A549 (cell line): ENCODE measurements around the gene OBSCN. TPM values are rescaled to one million over a fixed set of nuclear protein-coding genes. Genes with fewer than 3 reads are reported as not detected.

Source experiments
- ATAC-seq, 2 experiments: fragments of 200-7000 bp in 1 of 2; fragments of >200 bp in 1 of 2; cut with Nextera tagmentation in 1 of 2; cut with Tn5 transposase in 1 of 2; 3 replicates each; pipeline versions ENCODE4 v1.8.0 to v1.9.1; 2018 to 2020; ENCODE audit warnings: mild to moderate bottlenecking in 1 of 2, moderate library complexity in 1 of 2
- CTCF ChIA-PET: fragments of 300-600 bp; sonication (Branson Sonifier 250); formaldehyde crosslinking; extraction: SDS; loops from one replicate; lab custom pipeline; 2021; ENCODE audit warnings: antibody characterized with exemption, inconsistent platforms; lab: Yijun Ruan, JAX
- POLR2A ChIA-PET: fragments of 350-600 bp; formaldehyde crosslinking; extraction: SDS; loops from one replicate; lab custom pipeline; 2021; ENCODE audit warnings: antibody characterized with exemption, inconsistent platforms; lab: Yijun Ruan, JAX
- DNase-seq, 2 experiments: peaks; one replicate each; pipeline versions ENCODE4 v3.0.0 to v3.0.0-alpha.2; 2011 to 2016; ENCODE audit warnings: low read depth in 1 of 2, low spot score in 1 of 2
- FAIRE-seq: peaks from 2 replicates; lab custom pipeline; 2011; peaks lifted over from hg19 to GRCh38; lab: Jason Lieb, UNC
- H3K27ac ChIP-seq, 2 experiments: fragments of >200 bp; sonication (Bioruptor Twin); formaldehyde crosslinking; 3 replicates each; pipeline ENCODE4 v1.5.1; 2016 to 2017
- H3K4me1 ChIP-seq: fragments of >200 bp; sonication (Bioruptor Twin); formaldehyde crosslinking; 3 replicates; pipeline ENCODE4 v1.6.1; 2016
- H3K4me2 ChIP-seq: fragments of >200 bp; sonication (Bioruptor Twin); formaldehyde crosslinking; 3 replicates; pipeline ENCODE4 v1.6.1; 2016
- H3K4me3 ChIP-seq: fragments of >200 bp; sonication (Bioruptor Twin); formaldehyde crosslinking; 3 replicates; pipeline ENCODE4 v1.5.1; 2016
- H3K9me3 ChIP-seq: fragments of >200 bp; sonication (Bioruptor Twin); formaldehyde crosslinking; 3 replicates; pipeline ENCODE4 v1.6.1; 2016
- ATOH8 ChIP-seq: fragments of 250-450 bp; sonication (Bioruptor Pico); IDR thresholded peaks from 2 replicates; pipeline ENCODE4 v1.5.0; 2020; ENCODE audit warnings: low read depth, mild to moderate bottlenecking, moderate library complexity
- BHLHE40 ChIP-seq: IDR thresholded peaks from 2 replicates; pipeline ENCODE4 v1.6.1; 2012; ENCODE audit warnings: low read depth, low read length, inconsistent platforms
- EHF ChIP-seq: fragments of 250-450 bp; sonication (Bioruptor Pico); IDR thresholded peaks from 2 replicates; pipeline ENCODE4 v1.5.0; 2020; ENCODE audit warnings: mild to moderate bottlenecking
- ELK1 ChIP-seq: fragments of 150-350 bp; IDR thresholded peaks from 2 replicates; pipeline ENCODE4 v1.6.1; 2014; ENCODE audit warnings: low read depth, mild to moderate bottlenecking, low read length
- EP300 ChIP-seq, 2 experiments: fragments of >200 bp; sonication (Bioruptor Twin); formaldehyde crosslinking; IDR thresholded peaks; 2 replicates in 1 of 2; 3 replicates in 1 of 2; pipeline ENCODE4 v1.6.1; 2016 to 2017
- FOSB ChIP-seq: fragments of 250-450 bp; sonication (Bioruptor Pico); IDR thresholded peaks from 2 replicates; pipeline ENCODE4 v1.5.0; 2020; ENCODE audit warnings: mild to moderate bottlenecking, moderate library complexity
- HDAC2 ChIP-seq: fragments of 200-600 bp; sonication (generic); IDR thresholded peaks from 2 replicates; pipeline ENCODE4 v1.6.1; 2016
- HES2 ChIP-seq: fragments of >200 bp; sonication (Bioruptor Twin); formaldehyde crosslinking; IDR thresholded peaks from 2 replicates; pipeline ENCODE4 v1.6.1; 2016
- HEYL ChIP-seq: fragments of 250-450 bp; sonication (Bioruptor Pico); IDR thresholded peaks from 2 replicates; pipeline ENCODE4 v1.8.0; 2021; ENCODE audit warnings: mild to moderate bottlenecking, moderate library complexity
- KDM1A ChIP-seq: fragments of 200-600 bp; sonication (generic); IDR thresholded peaks from 2 replicates; pipeline ENCODE4 v1.6.1; 2016; ENCODE audit warnings: low read depth, mild to moderate bottlenecking
- MAZ ChIP-seq: fragments of 150-350 bp; IDR thresholded peaks from 2 replicates; pipeline ENCODE4 v1.6.1; 2014; ENCODE audit warnings: antibody characterized with exemption, low read depth, low read length, borderline replicate concordance
- NPAS2 ChIP-seq: fragments of 250-450 bp; sonication (Bioruptor Pico); IDR thresholded peaks from 2 replicates; pipeline ENCODE4 v1.8.0; 2022; ENCODE audit warnings: mild to moderate bottlenecking, moderate library complexity, borderline replicate concordance
- PHF8 ChIP-seq: fragments of 200-600 bp; sonication (generic); IDR thresholded peaks from 2 replicates; pipeline ENCODE4 v1.6.1; 2016; ENCODE audit warnings: low read depth, mild to moderate bottlenecking, antibody characterized with exemption, moderate library complexity, borderline replicate concordance
- RAD21 ChIP-seq, 2 experiments: fragments of >200 bp in 1 of 2; sonication (Bioruptor Twin) in 1 of 2; formaldehyde crosslinking in 1 of 2; IDR thresholded peaks in 1 of 2; conservative IDR thresholded peaks in 1 of 2; 2 replicates in 1 of 2; 3 replicates in 1 of 2; pipeline ENCODE4 v1.6.1; 2012 to 2018; ENCODE audit warnings: inconsistent platforms in 1 of 2
- RARB ChIP-seq: fragments of 250-450 bp; sonication (Bioruptor Pico); IDR thresholded peaks from 2 replicates; pipeline ENCODE4 v1.8.0; 2021; ENCODE audit warnings: mild to moderate bottlenecking, moderate library complexity
- RCOR1 ChIP-seq: fragments of 150-350 bp; IDR thresholded peaks from 2 replicates; pipeline ENCODE4 v1.6.1; 2014; ENCODE audit warnings: antibody characterized with exemption, low read length, low read depth
- RFX5 ChIP-seq: fragments of 450-650 bp; IDR thresholded peaks from 2 replicates; pipeline ENCODE4 v1.7.1; 2014; ENCODE audit warnings: antibody characterized with exemption, mild to moderate bottlenecking, moderate library complexity
- SMC3 ChIP-seq: fragments of >200 bp; sonication (Bioruptor Twin); formaldehyde crosslinking; IDR thresholded peaks from 3 replicates; pipeline ENCODE4 v1.6.1; 2018; ENCODE audit warnings: inconsistent platforms
- SREBF2 ChIP-seq: fragments of 450-650 bp; IDR thresholded peaks from 2 replicates; pipeline ENCODE4 v1.6.1; 2014; ENCODE audit warnings: mild to moderate bottlenecking, moderate library complexity
- TFCP2L1 ChIP-seq: fragments of 250-450 bp; sonication (Bioruptor Pico); IDR thresholded peaks from 2 replicates; pipeline ENCODE4 v1.5.0; 2021; ENCODE audit warnings: mild to moderate bottlenecking
- TP53 ChIP-seq: fragments of 250-450 bp; sonication (Bioruptor Pico); IDR thresholded peaks from 2 replicates; pipeline ENCODE4 v1.5.0; 2021; ENCODE audit warnings: mild to moderate bottlenecking, moderate library complexity
- ZC3H11A ChIP-seq: fragments of 450-650 bp; IDR thresholded peaks from 2 replicates; pipeline ENCODE4 v1.6.1; 2014; ENCODE audit warnings: antibody characterized with exemption, mild to moderate bottlenecking
- WGBS: methylation state at CpG from one replicate; pipeline ENCODE4 v1.1.6; 2017; ENCODE audit errors: missing lambda C conversion rate; 5-methylcytosine and 5-hydroxymethylcytosine counted together
- polyA plus RNA-seq, 4 experiments: library from polyadenylated mRNA; depleted of rRNA in 3 of 4; stranded (reverse); fragments of >200 nt; fragmentation: RNase III in 1 of 4; extraction: RNeasy Plus Mini Kit Qiagen cat#74134 plus additional on column Dnase treatment in 1 of 4; gene quantifications; 2 replicates in 3 of 4; 3 replicates in 1 of 4; pipeline ENCODE4 v1.2.3, GENCODE V29; 2011 to 2017
- TF ChIP-seq, protein P1 (sequence below): fragments of 250-450 bp; sonication (Bioruptor Pico); IDR thresholded peaks from 2 replicates; pipeline ENCODE4 v1.5.0; 2021; ENCODE audit warnings: mild to moderate bottlenecking, moderate library complexity, borderline replicate concordance

OBSCN gene
- polyA plus RNA-seq, 2 of the 4 experiments (the other 2 are of a cell fraction) = 3.1 to 6.8 TPM

DNA sequence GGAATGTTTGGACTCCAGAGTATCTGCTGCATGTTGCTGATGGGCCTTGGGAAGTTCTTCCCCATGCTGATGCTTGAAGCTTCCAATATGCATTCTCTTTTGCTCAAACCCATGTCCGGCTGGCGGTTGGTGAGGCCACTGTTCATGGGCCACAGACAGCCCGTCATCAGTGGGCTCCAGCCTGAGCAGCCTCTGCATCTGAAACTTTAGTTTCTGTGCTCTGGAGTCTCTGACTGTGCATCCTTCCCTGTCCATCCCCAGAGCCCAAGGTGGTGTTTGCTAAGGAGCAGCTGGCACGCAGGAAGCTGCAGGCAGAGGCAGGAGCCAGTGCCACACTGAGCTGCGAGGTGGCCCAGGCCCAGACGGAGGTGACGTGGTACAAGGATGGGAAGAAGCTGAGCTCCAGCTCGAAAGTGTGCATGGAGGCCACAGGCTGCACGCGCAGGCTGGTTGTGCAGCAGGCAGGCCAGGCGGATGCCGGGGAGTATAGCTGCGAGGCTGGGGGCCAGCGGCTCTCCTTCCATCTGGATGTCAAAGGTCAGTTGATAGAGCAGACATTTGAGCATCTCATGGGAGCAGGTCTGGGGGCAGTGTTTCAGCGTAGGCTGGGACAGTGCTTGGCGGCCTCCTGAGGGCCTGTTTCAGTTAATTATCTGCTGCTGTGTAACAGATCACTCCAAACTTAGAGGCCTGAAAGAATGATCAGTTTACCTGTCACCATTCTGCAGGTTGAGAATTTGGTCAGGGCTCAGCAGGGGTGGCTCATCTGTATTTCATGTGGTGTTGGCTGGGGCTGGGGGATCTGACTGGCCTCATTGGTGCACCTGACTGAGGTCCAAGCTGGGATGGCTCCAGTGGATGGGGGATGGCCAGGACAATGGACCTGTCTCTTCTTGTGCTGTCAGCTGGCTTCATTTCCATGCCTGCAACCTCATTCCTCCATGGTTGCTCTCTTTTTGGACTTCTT, 16.6 kb downstream of the OBSCN start:
- no peak for ATAC-seq
- no peak for TF ChIP-seq PHF8
- TF ChIP-seq SMC3 = no peak
- TF ChIP-seq TP53 = no peak
- TF ChIP-seq TFCP2L1 (CRISPR knock-in tag) = no peak
- no peak for TF ChIP-seq HES2
- no peak overlapping the region for H3K4me3 ChIP-seq
- 88% methylated on average over 14 of the region's 16 CpGs for WGBS
- H3K4me2 ChIP-seq = no peak overlapping the region
- FAIRE-seq = no peak
- ChIA-PET CTCF (interaction anchor here (1.3 to 2.8 kb wide), 4 partner anchors 10 to 290 kb away, joined by 3 to 7 read pairs (median 4); no protein-coding TSS in a partner anchor), POLR2A (no interaction called here)
- DNase-seq = no peak
- peaks cover 17% of the 10 kb centered on the region; the same call in 2 of the 3 replicates for H3K4me1 ChIP-seq
- H3K27ac ChIP-seq = no peak overlapping the region
- H3K9me3 ChIP-seq = peaks cover 12% of the 10 kb centered on the region

DNA sequence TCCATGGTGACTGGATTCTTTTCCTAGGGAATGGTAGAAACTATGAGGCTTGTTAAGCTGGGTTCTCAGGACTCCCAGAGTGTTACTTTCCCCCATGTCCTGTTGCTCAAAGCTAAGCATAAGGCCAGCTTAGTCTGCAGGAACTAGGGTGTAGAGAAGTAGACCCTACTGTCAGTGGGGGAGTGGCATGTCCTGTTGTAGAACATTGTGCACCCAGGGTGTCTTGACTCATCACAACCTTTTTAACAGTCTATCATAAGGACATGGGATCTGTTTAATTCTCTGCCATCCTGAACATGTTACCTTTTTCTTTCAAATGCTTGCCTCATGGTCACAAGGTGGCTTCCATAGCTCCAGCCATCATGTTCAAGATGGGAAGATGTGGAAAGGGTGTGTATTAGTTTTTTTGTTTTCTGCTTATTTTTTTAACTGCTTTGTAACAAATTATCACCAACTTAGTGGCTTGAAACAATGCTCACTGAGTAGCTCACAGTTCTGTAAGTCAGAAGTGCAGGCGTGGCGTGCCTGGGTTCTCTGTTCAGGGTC, 17.4 kb downstream of the OBSCN start:
- Histone ChIP-seq H3K9me3 (peaks cover 12% of the 10 kb centered on the region), H3K4me3 (no peak overlapping the region), H3K4me1 (peaks cover 17% of the 10 kb centered on the region; the same call in 2 of the 3 replicates), H3K27ac (no peak overlapping the region), H3K4me2 (no peak overlapping the region)
- WGBS = 8% methylated on average over 2 of the region's 2 CpGs
- ATAC-seq (no peak), DNase-seq (no peak), FAIRE-seq (no peak)
- TF ChIP-seq NPAS2 (CRISPR knock-in tag) = no peak
- TF ChIP-seq RCOR1 = no peak
- TF ChIP-seq BHLHE40 = no peak
- no peak for TF ChIP-seq RFX5
- no peak for TF ChIP-seq ATOH8 (CRISPR knock-in tag)
- TF ChIP-seq KDM1A = no peak
- TF ChIP-seq RARB (CRISPR knock-in tag) = no peak
- TF ChIP-seq, protein P1, sequence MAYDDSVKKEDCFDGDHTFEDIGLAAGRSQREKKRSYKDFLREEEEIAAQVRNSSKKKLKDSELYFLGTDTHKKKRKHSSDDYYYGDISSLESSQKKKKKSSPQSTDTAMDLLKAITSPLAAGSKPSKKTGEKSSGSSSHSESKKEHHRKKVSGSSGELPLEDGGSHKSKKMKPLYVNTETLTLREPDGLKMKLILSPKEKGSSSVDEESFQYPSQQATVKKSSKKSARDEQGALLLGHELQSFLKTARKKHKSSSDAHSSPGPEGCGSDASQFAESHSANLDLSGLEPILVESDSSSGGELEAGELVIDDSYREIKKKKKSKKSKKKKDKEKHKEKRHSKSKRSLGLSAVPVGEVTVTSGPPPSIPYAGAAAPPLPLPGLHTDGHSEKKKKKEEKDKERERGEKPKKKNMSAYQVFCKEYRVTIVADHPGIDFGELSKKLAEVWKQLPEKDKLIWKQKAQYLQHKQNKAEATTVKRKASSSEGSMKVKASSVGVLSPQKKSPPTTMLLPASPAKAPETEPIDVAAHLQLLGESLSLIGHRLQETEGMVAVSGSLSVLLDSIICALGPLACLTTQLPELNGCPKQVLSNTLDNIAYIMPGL (CRISPR knock-in tag) = no peak
- no peak for TF ChIP-seq SMC3
- TF ChIP-seq ELK1 = no peak
- no peak for TF ChIP-seq FOSB
- no peak for TF ChIP-seq EHF (CRISPR knock-in tag)
- ChIA-PET POLR2A (no interaction called here), CTCF (interaction anchor here (1.5 to 2.8 kb wide), 2 partner anchors 10 to 290 kb away, joined by 3 to 7 read pairs; no protein-coding TSS in a partner anchor)

DNA sequence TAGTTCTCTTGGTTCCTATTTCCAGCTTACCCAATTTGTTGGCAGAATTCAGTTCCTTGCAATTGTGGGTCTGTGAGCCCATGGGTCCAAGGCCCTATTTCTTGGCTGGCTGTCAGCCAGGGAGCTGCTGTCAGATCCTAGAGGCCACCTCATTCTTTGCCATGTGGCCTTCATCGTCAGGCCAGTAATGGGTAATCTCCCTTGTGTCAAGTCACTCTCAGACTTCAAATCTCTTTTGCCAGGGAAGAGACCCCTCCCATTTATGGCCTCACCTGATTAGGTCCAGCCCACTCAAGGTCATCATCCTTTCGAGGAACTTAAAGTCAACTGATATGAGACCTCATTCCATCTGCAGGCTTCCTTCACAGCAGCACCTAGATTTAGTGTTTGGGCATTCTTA, 17.9 kb downstream of the OBSCN start:
- CTCF ChIA-PET = interaction anchor here (1.5 to 2.8 kb wide), 3 partner anchors 11 to 289 kb away, joined by 3 to 7 read pairs (median 3); no protein-coding TSS in a partner anchor
- DNase-seq (no peak), ATAC-seq (no peak), FAIRE-seq (no peak)
- Histone ChIP-seq H3K4me1 (peaks cover 17% of the 10 kb centered on the region; the same call in 2 of the 3 replicates), H3K4me3 (no peak overlapping the region), H3K9me3 (peaks cover 12% of the 10 kb centered on the region), H3K4me2 (no peak overlapping the region), H3K27ac (no peak overlapping the region)
- POLR2A ChIA-PET = no interaction called here
- WGBS = 98% methylated on average over 2 of the region's 2 CpGs
- TF ChIP-seq RCOR1 (no peak), ELK1 (no peak), TP53 (no peak), FOSB (no peak), RAD21 (conservative IDR thresholded peaks at IDR 0.05 in 1 of 2, IDR thresholded peaks at IDR 0.05 in 1 of 2) (no peak), SREBF2 (no peak), HDAC2 (no peak), ZC3H11A (no peak), MAZ (no peak), EP300 (IDR thresholded peaks at IDR 0.05) (no peak), HEYL (no peak), BHLHE40 (no peak)
- TF ChIP-seq, protein P1 (CRISPR knock-in tag) = no peak
